Measurements from ENCODE around the gene MPO. TPM values are rescaled to one million over a fixed set of nuclear protein-coding genes. Genes with fewer than 3 reads are reported as not detected.

The MPO gene
- total and polyA plus RNA-seq, 2 of the 8 experiments (the other 6 are each of a cell fraction or from before 2014, with no cell fraction given): 0.06 to 0.74 TPM

- no peak overlapping the region for H3K56ac ChIP-seq (replicated peaks; ENCODE audit: insufficient read length, low read depth, low read length)
- DNase-seq (ENCODE audit: low read depth in 1 of 2, low spot score in 2 of 2) (no peak), FAIRE-seq (no peak)
- H2AK5ac ChIP-seq (ENCODE audit: low read depth, low read length): no peak overlapping the region; the same call in 1 of the 2 replicates
- no peak overlapping the region for H4K8ac ChIP-seq (ENCODE audit: extremely low read depth, insufficient read depth, low read length)
- no peak overlapping the region for H2BK12ac ChIP-seq (ENCODE audit: low read depth, low read length)
- H3K4me1 ChIP-seq (replicated peaks in 1 of 4; ENCODE audit: control insufficient read depth in 3 of 4, insufficient read depth in 4 of 4, low read length in 3 of 4): peaks cover 0 to 3% (median 0%) of the 10 kb centered on the region in 4 experiments; a peak in 1 of 7 replicates
- H2BK15ac ChIP-seq (ENCODE audit: low read length): no peak overlapping the region
- TF ChIP-seq FOSL1 (IDR thresholded peaks at IDR 0.05; ENCODE audit: insufficient read depth, low read depth, low read length) (no peak), ZNF274 (IDR thresholded peaks at IDR 0.05; ENCODE audit: borderline replicate concordance, extremely low read depth, low read length) (no peak), NRF1 (IDR thresholded peaks at IDR 0.05; ENCODE audit: low read depth, low read length) (no peak), MAX (IDR thresholded peaks at IDR 0.05) (no peak), KDM1A (IDR thresholded peaks at IDR 0.05; ENCODE audit: borderline replicate concordance, low read length) (no peak)
- H3K14ac ChIP-seq (ENCODE audit: insufficient read length): no peak overlapping the region
- ChIA-PET POLR2A (ENCODE audit: partially characterized antibody) (no interaction called here), CTCF (ENCODE audit: partially characterized antibody) (interaction anchor here (0.9 to 2.1 kb wide), 4 partner anchors 11 to 176 kb away, joined by 3 to 9 read pairs (median 4); no protein-coding TSS in a partner anchor)
- H3K9me3 ChIP-seq (ENCODE audit: insufficient read depth in 2 of 2, low read depth in 1 of 2, low read length in 1 of 2): no peaks in the 10 kb centered on the region
- no peak overlapping the region for H3K4me3 ChIP-seq (ENCODE audit: extremely low read depth in 1 of 4, insufficient read depth in 2 of 4, low read depth in 3 of 4, low read length in 4 of 4)
- H3K4ac ChIP-seq (replicated peaks; ENCODE audit: insufficient read length, low read depth, low read length): no peak overlapping the region
- no peaks in the 10 kb centered on the region for H4K20me1 ChIP-seq (replicated peaks in 1 of 2; ENCODE audit: control insufficient read depth in 1 of 2, insufficient read depth in 2 of 2, low read length in 2 of 2)
- no peaks in the 10 kb centered on the region for H3K79me1 ChIP-seq (ENCODE audit: low read depth, low read length)
- 89% methylated on average over 15 of the region's 15 CpGs; no CpG with 5 or more reads in 1 of the 2 experiments for WGBS, 2 experiments (ENCODE audit: extremely low coverage in 1 of 2, insufficient coverage in 1 of 2, insufficient read length in 1 of 2, insufficient replicate concordance in 2 of 2, low coverage in 1 of 2, low lambda C conversion rate in 2 of 2, missing lambda C conversion rate in 1 of 2)
- no peak overlapping the region for H2AFZ ChIP-seq (ENCODE audit: low read length)
- H3K18ac ChIP-seq (ENCODE audit: extremely low read depth, low read length): no peak overlapping the region
- no peak overlapping the region for H2BK120ac ChIP-seq (replicated peaks; ENCODE audit: low read depth, low read length)
- H3K27ac ChIP-seq (ENCODE audit: low read depth, low read length): no peak overlapping the region
- no peaks in the 10 kb centered on the region for H3K23me2 ChIP-seq (ENCODE audit: low read depth, low read length)
- peaks cover 0 to 1% (median 0%) of the 10 kb centered on the region in 4 experiments; a peak in 3 of 7 replicates for H3K27me3 ChIP-seq (replicated peaks in 1 of 4; ENCODE audit: control insufficient read depth in 3 of 4, extremely low read depth in 1 of 4, insufficient read depth in 3 of 4, low read length in 3 of 4)
- H3K79me2 ChIP-seq (ENCODE audit: control insufficient read depth in 1 of 2, insufficient read depth in 2 of 2, low read length in 2 of 2): no peaks in the 10 kb centered on the region
- H4K91ac ChIP-seq (replicated peaks; ENCODE audit: insufficient read length, low read length): no peak overlapping the region
- H3K36me3 ChIP-seq (ENCODE audit: control insufficient read depth in 2 of 4, insufficient read depth in 4 of 4, low read length in 3 of 4): no peaks in the 10 kb centered on the region
- H2BK5ac ChIP-seq (ENCODE audit: low read depth, low read length): no peak overlapping the region
- H3K4me2 ChIP-seq (ENCODE audit: insufficient read depth in 1 of 2, low read depth in 2 of 2, low read length in 2 of 2): no peak overlapping the region
- H3K9ac ChIP-seq (replicated peaks in 1 of 4; ENCODE audit: extremely low read depth in 1 of 4, low read depth in 3 of 4, low read length in 3 of 4): no peak overlapping the region
- H2BK20ac ChIP-seq (ENCODE audit: low read length): no peak overlapping the region
- no peak overlapping the region for H3K23ac ChIP-seq (ENCODE audit: insufficient read length)
- no peak overlapping the region for H4K5ac ChIP-seq (ENCODE audit: insufficient read length, low read depth, low read length)
These were observed 7.2 kb downstream of the MPO start for GRCh38 chr17:58273453-58274104.
